HepG2 (cell line): Measurements from ENCODE around the gene FGGY. TPM values are rescaled to one million over a fixed set of nuclear protein-coding genes. Genes with fewer than 3 reads are reported as not detected.

Experiments used
- ATAC-seq: fragments of 200-7000 bp; cut with Tn5 transposase; 3 replicates; pipeline ENCODE4 v1.9.1; 2020; ENCODE audit warnings: mild to moderate bottlenecking, moderate library complexity
- BruUV-seq: library from RNA; stranded (reverse); fragments of 400-500 nt; replicated peaks from 2 replicates; lab custom pipeline; 2021; lab: Mats Ljungman, UMichigan
- CTCF ChIA-PET: fragments of 300-600 bp; formaldehyde crosslinking; extraction: SDS; loops from one replicate; lab custom pipeline; 2021; ENCODE audit warnings: low total read pairs, inconsistent platforms, low intra/inter-chr PET ratio; lab: Yijun Ruan, JAX
- POLR2A ChIA-PET: fragments of 350-600 bp; sonication (Branson Sonifier 250); formaldehyde crosslinking; loops from one replicate; lab custom pipeline; 2020; ENCODE audit warnings: antibody characterized with exemption, inconsistent platforms; lab: Yijun Ruan, JAX
- DNase-seq: peaks from one replicate; pipeline ENCODE4 v3.0.0-alpha.2; 2015; ENCODE audit warnings: low spot score
- FAIRE-seq: peaks from 3 replicates; lab custom pipeline; 2011; peaks lifted over from hg19 to GRCh38; lab: Jason Lieb, UNC
- H2AFZ ChIP-seq: one replicate; pipeline ENCODE4 v1.6.1; 2011; ENCODE audit warnings: low read length, inconsistent platforms
- H3K27ac ChIP-seq: fragments of 300-600 bp; 3 replicates; pipeline ENCODE4 v1.8.0; 2011; ENCODE audit warnings: mixed run types, mild to moderate bottlenecking, mixed read lengths, low read length, inconsistent platforms; ENCODE audit not compliant: insufficient read depth; ENCODE audit errors: extremely low read length
- H3K27me3 ChIP-seq, 2 experiments: fragments of 200-600 bp in 1 of 2; 2 replicates in 1 of 2; 3 replicates in 1 of 2; pipeline versions ENCODE4 v1.6.0 to v1.8.0; 2011; ENCODE audit warnings: low read length in 2 of 2, mild to moderate bottlenecking in 2 of 2, moderate library complexity in 2 of 2, inconsistent platforms in 1 of 2; ENCODE audit not compliant: insufficient read depth in 2 of 2, control insufficient read depth in 1 of 2
- H3K36me3 ChIP-seq, 2 experiments: fragments of 200-600 bp in 1 of 2; replicated peaks in 1 of 2; 2 replicates in 1 of 2; 3 replicates in 1 of 2; pipeline versions ENCODE4 v1.5.1 to v1.8.0; 2011; ENCODE audit warnings: low read length in 2 of 2, inconsistent platforms in 1 of 2; ENCODE audit not compliant: insufficient read depth in 2 of 2, control insufficient read depth in 1 of 2
- H3K4me1 ChIP-seq: 2 replicates; pipeline ENCODE4 v1.5.1; 2012; ENCODE audit warnings: low read length, inconsistent platforms; ENCODE audit not compliant: insufficient read depth
- H3K4me2 ChIP-seq: 2 replicates; pipeline ENCODE4 v1.6.0; 2011; ENCODE audit warnings: low read depth, low read length, inconsistent platforms
- H3K4me3 ChIP-seq, 3 experiments: fragments of 200-600 bp in 1 of 3; sonication (generic), shearing (Covaris generic) in 1 of 3; replicated peaks in 1 of 3; 2 replicates each; pipeline ENCODE4 v1.5.1; 2011 to 2016; ENCODE audit warnings: low read length in 3 of 3, inconsistent platforms in 2 of 3, low read depth in 2 of 3, mild to moderate bottlenecking in 2 of 3, control low read depth in 1 of 3, mixed read lengths in 1 of 3; ENCODE audit not compliant: insufficient read depth in 1 of 3
- H3K79me2 ChIP-seq: one replicate; pipeline ENCODE4 v1.6.1; 2011; ENCODE audit warnings: low read length, inconsistent platforms; ENCODE audit not compliant: insufficient read depth
- H3K9ac ChIP-seq: 2 replicates; pipeline ENCODE4 v1.6.0; 2011; ENCODE audit warnings: mild to moderate bottlenecking, low read depth, low read length, inconsistent platforms; ENCODE audit not compliant: insufficient read depth
- H3K9me3 ChIP-seq: 2 replicates; pipeline ENCODE4 v1.5.1; 2012; ENCODE audit warnings: mild to moderate bottlenecking, low read length
- H4K20me1 ChIP-seq: 2 replicates; pipeline ENCODE4 v1.6.0; 2011; ENCODE audit warnings: inconsistent platforms, mild to moderate bottlenecking, low read length, moderate library complexity; ENCODE audit not compliant: insufficient read depth
- ARID3A ChIP-seq: IDR thresholded peaks from 2 replicates; pipeline ENCODE4 v1.6.1; 2012; ENCODE audit warnings: low read depth, low read length, improper control_type of control experiment
- ARID5B ChIP-seq: IDR thresholded peaks from 2 replicates; pipeline ENCODE4 v1.4.0; 2020; ENCODE audit warnings: mild to moderate bottlenecking, missing genetic modification reagents
- GATAD2A ChIP-seq: IDR thresholded peaks from 2 replicates; pipeline ENCODE4 v1.6.1; 2016
- HDAC1 ChIP-seq: sonication (generic); formaldehyde crosslinking; IDR thresholded peaks from 2 replicates; pipeline ENCODE4 v1.5.1; 2020; ENCODE audit warnings: mild to moderate bottlenecking, missing genetic modification reagents
- HNF4A ChIP-seq: sonication (generic); formaldehyde crosslinking; IDR thresholded peaks from 2 replicates; pipeline ENCODE4 v1.4.0; 2020; ENCODE audit warnings: missing genetic modification reagents
- HNF4G ChIP-seq, 2 experiments: sonication (generic) in 1 of 2; formaldehyde crosslinking in 1 of 2; IDR thresholded peaks; 2 replicates each; pipeline versions ENCODE4 v1.4.0 to v1.6.1; 2011 to 2020; ENCODE audit warnings: borderline replicate concordance in 2 of 2, low read depth in 2 of 2, mild to moderate bottlenecking in 2 of 2, low read length in 1 of 2, missing genetic modification reagents in 1 of 2, moderate library complexity in 1 of 2
- HOMEZ ChIP-seq: IDR thresholded peaks from 2 replicates; pipeline ENCODE4 v1.6.1; 2016; ENCODE audit warnings: low read depth
- KDM2A ChIP-seq: sonication (generic); formaldehyde crosslinking; IDR thresholded peaks from 2 replicates; pipeline ENCODE4 v1.4.0; 2020; ENCODE audit warnings: low read depth, missing genetic modification reagents, borderline replicate concordance
- LCORL ChIP-seq, 2 experiments: fragments of 450-650 bp in 1 of 2; sonication (generic) in 1 of 2; formaldehyde crosslinking in 1 of 2; IDR thresholded peaks; 2 replicates each; pipeline versions ENCODE4 v1.5.0 to v1.6.1; 2017 to 2020; ENCODE audit warnings: antibody characterized with exemption in 1 of 2, missing genetic modification reagents in 1 of 2
- SOX13 ChIP-seq, 3 experiments: fragments of 450-650 bp in 1 of 3; sonication (generic) in 1 of 3; formaldehyde crosslinking in 1 of 3; IDR thresholded peaks in 2 of 3; conservative IDR thresholded peaks in 1 of 3; 2 replicates each; pipeline versions ENCODE4 v1.5.0 to v1.6.1; 2016 to 2020; ENCODE audit warnings: antibody characterized with exemption in 1 of 3, mild to moderate bottlenecking in 1 of 3, missing compliant biosample characterization in 1 of 3, missing genetic modification reagents in 1 of 3, moderate library complexity in 1 of 3
- SP140L ChIP-seq: sonication (generic); formaldehyde crosslinking; IDR thresholded peaks from 2 replicates; pipeline ENCODE4 v1.4.0; 2020; ENCODE audit warnings: missing genetic modification reagents, borderline replicate concordance
- ZNF24 ChIP-seq: fragments of 450-650 bp; IDR thresholded peaks from 2 replicates; pipeline ENCODE4 v1.6.1; 2017; ENCODE audit warnings: antibody characterized with exemption, mild to moderate bottlenecking
- ZNF513 ChIP-seq: sonication (generic); formaldehyde crosslinking; conservative IDR thresholded peaks from 2 replicates; pipeline ENCODE4 v1.5.0; 2020; ENCODE audit warnings: missing genetic modification reagents
- ZNF644 ChIP-seq: IDR thresholded peaks from 2 replicates; pipeline ENCODE4 v1.6.1; 2016; ENCODE audit warnings: low read depth
- WGBS: methylation state at CpG from one replicate; pipeline ENCODE4 v1.1.6; 2017; ENCODE audit warnings: low lambda C conversion rate; 5-methylcytosine and 5-hydroxymethylcytosine counted together
- in situ Hi-C: cut with HindIII; loops from 2 replicates; pipeline ENCODE4 v1.10.0; 2017; ENCODE audit warnings: low pct_unique_long_range_greater_than_20kb; ENCODE audit not compliant: extremely low pct_ligation_motif_present
- intact Hi-C: fragments of 100-400 bp; cut with micrococcal nuclease; formaldehyde crosslinking; loops from one replicate; pipeline ENCODE4 v1.10.0; 2022; ENCODE audit not compliant: unreplicated experiment
- polyA plus RNA-seq, 8 experiments: library from polyadenylated mRNA; depleted of rRNA in 3 of 8; stranded (reverse) in 7 of 8; unstranded in 1 of 8; fragments of >200 nt; fragmentation: Illumina TruSeq in 4 of 8; extraction: Trizol in 4 of 8; gene quantifications; 2 replicates each; pipeline versions ENCODE4 v1.2.1 to v1.2.3, GENCODE V29; 2011 to 2016; ENCODE audit warnings: low read depth in 4 of 8, missing spikeins in 1 of 8, mixed read lengths in 1 of 8; ENCODE audit not compliant: insufficient read depth in 1 of 8
- total RNA-seq, 5 experiments: library from RNA; depleted of rRNA; stranded (reverse); fragments of >200 nt; fragmentation: Illumina TruSeq; extraction: Trizol; gene quantifications; 2 replicates each; pipeline ENCODE4 v1.2.3, GENCODE V29; 2016; ENCODE audit warnings: low read depth in 1 of 5

The FGGY gene
- total and polyA plus RNA-seq, 2 of the 13 experiments (the other 11 are each of a cell fraction or from before 2014, with no cell fraction given) = 15.7 to 27.5 TPM

- Histone ChIP-seq H3K4me2 (no peak overlapping the region; the same call in 1 of the 2 replicates), H3K9me3 (no peaks in the 10 kb centered on the region), H3K9ac (no peak overlapping the region), H3K27me3 (no peaks in the 10 kb centered on the region), H2AFZ (no peak overlapping the region), H3K79me2 (no peaks in the 10 kb centered on the region), H4K20me1 (no peaks in the 10 kb centered on the region), H3K4me3 (no peak overlapping the region), H3K4me1 (peaks cover 12% of the 10 kb centered on the region), H3K27ac (peak overlapping the region; percentile 23), H3K36me3 (no peaks in the 10 kb centered on the region)
- intact Hi-C loops = no loop called here
- POLR2A ChIA-PET = no interaction called here
- DNase-seq = peak; percentile 58
- ATAC-seq = peak; percentile 88
- 100% methylated on average over 1 of the region's 1 CpG for WGBS
- no TSS peak for BruUV-seq
- CTCF ChIA-PET = no interaction called here
- peak; percentile 4 for FAIRE-seq
- in situ Hi-C loops = no loop called here
- no peak for TF ChIP-seq SOX13 (IDR thresholded peaks at IDR 0.05)
- TF ChIP-seq SOX13 (CRISPR knock-in tag; conservative IDR thresholded peaks at IDR 0.05 in 1 of 2, IDR thresholded peaks at IDR 0.05 in 1 of 2) = peak in 1 of 2 experiments; percentile 45; a peak in 1 of 4 replicates
- peak; percentile 30; the same call in 1 of the 2 replicates for TF ChIP-seq GATAD2A (CRISPR knock-in tag)
- 0 out of 2 replicates have a peak, but pooled peaks have one; percentile 11 for TF ChIP-seq ARID3A
- TF ChIP-seq KDM2A (CRISPR knock-in tag) = no peak
- TF ChIP-seq HOMEZ (CRISPR knock-in tag) = peak; percentile 73; the same call in 1 of the 2 replicates
- TF ChIP-seq ZNF24 = peak; percentile 34; the same call in 1 of the 2 replicates
- no peak for TF ChIP-seq SP140L (CRISPR knock-in tag)
- TF ChIP-seq HNF4G (IDR thresholded peaks at IDR 0.05; ENCODE audit: borderline replicate concordance, low read depth, low read length) = peak; percentile 68
- no peak for TF ChIP-seq HNF4G (CRISPR knock-in tag; IDR thresholded peaks at IDR 0.05; ENCODE audit: borderline replicate concordance, low read depth)
- peak; percentile 70 for TF ChIP-seq ZNF644 (CRISPR knock-in tag)
- TF ChIP-seq HNF4A = peak; percentile 88
- peak; percentile 48; the same call in 1 of the 2 replicates for TF ChIP-seq ARID5B
- TF ChIP-seq ZNF513 (CRISPR knock-in tag) = no peak
- TF ChIP-seq LCORL (IDR thresholded peaks at IDR 0.05) = no peak
- no peak for TF ChIP-seq LCORL (CRISPR knock-in tag; IDR thresholded peaks at IDR 0.05)
- 0 out of 2 replicates have a peak, but pooled peaks have one; percentile 13 for TF ChIP-seq HDAC1
These were observed 172.0 kb downstream of the FGGY start for GRCh38 chr1:59468828-59469428.
